ENCODE data around the gene RHBDL1.
"Not testable (repeated sequence)": the region's sequence is repeated elsewhere in the genome, so short reads cannot be mapped to it uniquely, and the experiment has no call there.

The RHBDL1 gene

DNA sequence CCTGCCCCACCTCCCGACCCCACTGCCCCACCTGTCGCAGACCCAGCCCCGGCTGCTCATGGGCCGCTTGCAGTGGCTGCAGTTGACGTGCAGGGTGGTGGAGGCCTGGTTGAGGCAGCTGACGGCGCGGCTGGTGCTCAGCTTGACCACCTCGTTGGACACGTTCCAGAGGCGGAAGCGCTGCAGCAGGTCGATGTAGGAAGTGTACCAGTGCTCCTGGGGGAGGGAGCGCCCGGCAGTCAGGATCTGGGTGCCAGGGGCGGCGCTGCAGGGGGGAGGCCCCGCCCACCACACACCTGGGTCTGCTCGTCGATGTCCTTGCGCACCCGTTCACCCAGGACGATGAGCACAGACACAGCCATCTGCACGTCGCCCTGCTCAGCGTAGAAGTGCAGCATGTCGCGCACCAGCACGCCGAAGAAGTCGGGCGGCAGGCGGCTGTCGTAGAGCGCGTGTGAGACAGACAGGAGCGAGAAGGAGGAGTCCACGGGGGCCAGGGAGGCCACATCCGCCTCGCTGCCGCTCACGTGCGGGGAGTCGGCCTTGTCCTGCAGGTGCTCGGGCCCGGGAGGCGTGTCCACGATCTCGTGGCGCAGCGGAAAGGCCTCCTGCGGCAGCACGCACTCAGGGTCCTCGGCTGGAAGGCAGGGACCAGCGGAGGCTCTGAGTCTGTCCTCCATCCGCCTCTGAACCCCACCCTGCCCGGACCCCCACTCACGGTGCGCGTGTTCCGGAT lies 9.7 kb downstream of the RHBDL1 start:
- DNase-seq (ENCODE audit: low read depth in 2 of 2) = no peak

DNA sequence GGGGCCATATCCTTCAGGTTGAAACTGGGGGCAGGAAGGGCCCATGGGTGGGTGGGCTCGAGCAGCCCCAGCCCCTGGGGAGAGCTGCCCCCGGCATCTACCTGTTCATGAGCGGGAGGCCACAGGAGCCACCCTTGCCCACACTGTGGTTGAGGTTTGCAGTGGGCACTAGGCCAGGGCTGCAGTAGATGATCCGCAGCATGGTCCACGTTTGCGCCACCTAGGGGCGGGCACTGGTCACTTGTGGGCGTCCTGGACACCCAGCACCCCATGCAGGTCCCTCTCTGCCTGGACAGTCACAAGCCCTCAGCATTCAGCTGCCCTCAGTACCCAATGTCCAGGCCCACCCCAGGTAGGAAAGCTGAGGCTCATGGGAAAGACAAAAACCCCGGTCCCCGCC lies 10.5 kb downstream of the RHBDL1 start:
- no peak for DNase-seq (ENCODE audit: low read depth in 2 of 2)

DNA sequence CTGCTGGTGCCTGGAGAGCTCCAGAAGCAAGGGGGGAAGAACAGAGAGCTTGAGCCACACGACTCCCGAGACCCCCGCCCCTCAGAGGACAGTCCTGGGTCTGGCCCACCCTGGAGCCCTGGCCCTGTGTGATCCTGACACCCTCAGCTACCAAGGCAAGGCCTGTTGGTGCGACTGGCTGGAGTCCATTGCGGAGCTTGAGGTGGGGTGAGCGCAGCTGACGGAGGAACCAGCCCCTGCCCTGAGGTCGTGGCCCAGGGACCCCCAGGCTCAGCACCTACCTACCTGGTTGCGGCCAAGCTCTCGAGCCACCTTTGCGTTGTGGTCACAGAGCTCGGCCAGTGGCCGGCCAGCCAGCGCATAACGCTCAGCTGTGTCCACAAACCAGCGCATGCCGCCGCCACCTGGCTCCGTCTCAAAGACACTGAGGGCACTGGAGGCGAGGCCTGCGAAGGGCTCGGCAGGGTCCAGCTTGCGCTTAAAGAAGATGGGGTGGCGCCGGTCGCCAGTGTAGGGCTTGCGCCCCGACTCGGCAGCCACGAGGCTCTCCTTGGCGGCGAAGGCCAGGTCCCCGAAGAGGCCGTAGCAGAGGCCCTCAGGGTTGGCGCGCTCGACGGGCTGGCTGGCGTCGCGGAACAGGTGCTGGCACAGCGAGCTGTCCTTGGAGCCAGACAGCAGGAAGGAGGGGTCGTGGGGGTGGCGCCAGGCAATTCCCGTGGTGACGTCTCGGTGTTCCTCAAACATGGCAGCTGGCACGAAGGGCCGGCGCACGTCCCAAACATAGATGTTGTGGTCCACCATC lies 11.2 kb downstream of the RHBDL1 start:
- DNase-seq (ENCODE audit: low read depth in 2 of 2) = no peak

DNA sequence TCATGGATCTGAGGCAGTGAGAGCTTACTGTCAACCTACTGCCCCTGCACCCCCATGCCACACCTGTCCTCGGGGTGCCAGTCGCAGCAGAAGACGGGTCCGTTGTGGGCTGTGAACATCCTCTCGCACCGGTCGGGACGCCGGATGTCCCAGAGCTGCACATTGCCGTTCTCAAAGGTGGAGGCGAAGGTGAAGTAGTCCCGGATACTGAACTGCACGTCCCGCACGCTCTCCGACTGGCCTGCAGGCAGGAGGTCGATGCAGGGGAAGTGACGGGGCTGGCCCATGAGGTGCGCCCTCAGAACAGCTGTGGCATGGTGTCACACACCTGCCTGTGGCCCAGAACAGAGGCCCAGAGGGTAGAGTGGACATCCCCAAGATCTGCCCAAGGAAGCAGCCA lies 12.0 kb downstream of the RHBDL1 start:
- no peak for DNase-seq (ENCODE audit: low read depth in 2 of 2)

DNA sequence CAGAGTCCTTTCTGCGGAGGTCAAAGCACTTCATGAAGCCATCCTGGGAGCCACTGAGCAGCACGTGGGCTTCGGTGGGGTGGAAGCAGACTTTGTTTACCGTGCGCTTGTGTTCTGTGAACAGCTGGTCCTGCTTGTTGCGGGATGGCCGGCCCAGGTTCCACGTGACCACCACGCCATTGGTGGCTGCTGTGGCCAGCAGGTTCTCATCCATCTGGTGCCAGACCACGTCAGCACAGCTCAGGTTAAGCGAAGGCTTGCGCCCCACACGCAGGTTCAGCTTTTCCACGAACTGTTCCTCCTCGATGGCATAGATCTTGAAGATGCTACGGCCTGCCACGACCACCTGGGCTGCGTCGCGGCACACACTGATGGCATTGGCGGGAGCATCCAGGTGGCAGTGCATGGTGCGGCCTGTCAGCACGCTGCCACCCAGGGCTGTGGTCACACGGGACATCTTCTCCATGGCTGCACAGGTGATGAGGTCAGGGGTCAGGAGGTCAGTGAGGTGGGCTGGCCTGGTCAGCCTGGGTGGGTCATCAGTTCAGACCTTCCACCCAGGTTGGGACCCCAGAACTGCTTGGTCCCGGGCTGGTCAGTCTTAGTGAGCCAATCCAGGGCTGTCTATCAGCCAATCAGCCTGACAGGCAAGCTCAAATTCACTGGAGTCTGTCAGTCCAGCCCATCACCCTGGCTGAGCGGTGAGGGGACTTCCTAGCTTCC lies 13.9 kb downstream of the RHBDL1 start:
- no peak for DNase-seq (ENCODE audit: low read depth in 2 of 2)

DNA sequence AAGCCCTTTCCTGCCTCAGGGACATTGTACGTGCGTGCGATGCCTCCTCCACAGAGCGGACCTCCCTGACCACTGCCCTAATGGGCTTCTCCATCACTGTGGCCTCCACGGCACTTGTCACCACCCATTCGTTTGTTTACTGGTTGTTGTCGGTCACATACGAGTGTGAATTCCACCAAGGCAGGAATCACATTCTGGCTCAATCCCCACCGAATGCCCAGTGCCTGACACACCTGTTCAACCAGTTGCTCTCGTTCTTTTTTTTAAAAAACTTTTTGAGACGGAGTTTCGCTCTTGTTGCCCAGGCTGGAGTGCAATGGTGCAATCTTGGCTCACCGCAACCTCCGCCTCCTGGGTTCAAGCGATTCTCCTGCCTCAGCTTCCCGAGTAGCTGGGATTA lies 15.8 kb downstream of the RHBDL1 start:
- not testable (repeated sequence) for DNase-seq (ENCODE audit: low read depth in 2 of 2)

DNA sequence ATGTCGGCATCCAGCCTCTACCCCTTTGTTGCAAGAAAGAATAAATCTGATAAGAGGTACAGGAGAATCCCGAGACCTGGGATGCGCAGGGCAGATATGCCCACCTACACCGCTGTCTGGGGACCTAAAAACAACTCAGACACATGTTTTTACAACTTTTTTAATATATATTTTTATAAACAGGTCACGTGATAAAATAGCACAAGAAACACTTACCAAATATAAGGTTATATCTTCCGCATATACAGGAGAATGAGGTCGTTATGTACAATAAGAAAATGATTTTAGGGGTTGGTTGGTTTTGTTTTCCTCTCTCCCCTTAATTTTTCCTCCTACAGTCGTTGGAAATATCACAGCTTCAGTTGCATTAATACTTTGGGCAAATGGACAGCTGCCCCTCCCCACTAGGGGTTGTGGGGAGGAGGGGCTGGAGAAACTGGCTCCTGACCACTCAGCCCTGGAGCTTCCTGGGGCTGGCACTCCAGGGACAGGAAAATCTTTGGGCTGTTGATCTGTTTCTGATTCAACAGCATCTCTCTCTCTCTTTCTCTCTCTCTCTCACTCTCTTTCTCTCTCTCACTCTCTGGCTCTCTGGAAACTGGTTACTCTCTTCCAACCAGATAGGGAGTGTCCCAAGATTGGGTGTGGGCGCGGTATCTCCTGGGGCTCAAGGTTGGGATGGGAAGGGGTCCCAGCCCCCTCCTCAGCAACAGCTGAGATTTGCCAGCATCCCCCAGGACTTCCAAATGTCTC lies 17.1 kb downstream of the RHBDL1 start:
- no peak for DNase-seq (ENCODE audit: low read depth in 2 of 2)

DNA sequence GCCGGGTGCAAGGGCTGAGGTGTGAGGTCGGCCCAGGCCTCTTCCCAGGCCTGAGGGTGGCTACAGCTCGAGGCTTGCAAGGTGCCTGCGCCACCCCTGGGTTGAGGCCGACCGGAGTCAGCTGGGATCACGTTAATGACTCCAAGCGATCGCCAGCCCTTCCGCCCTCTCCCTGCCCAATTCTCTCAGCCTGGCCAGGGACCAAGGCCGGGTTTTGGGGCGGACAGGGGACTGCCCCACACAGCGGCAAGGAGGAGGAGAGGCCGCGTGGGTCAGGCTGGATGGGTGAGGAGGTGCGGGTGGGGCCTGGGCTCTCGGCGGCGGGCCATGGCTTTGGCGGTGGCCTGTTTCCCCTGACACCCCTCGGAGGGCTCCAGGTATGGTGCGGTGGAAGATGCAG lies 17.9 kb downstream of the RHBDL1 start:
- DNase-seq (ENCODE audit: low read depth in 2 of 2) = no peak

DNA sequence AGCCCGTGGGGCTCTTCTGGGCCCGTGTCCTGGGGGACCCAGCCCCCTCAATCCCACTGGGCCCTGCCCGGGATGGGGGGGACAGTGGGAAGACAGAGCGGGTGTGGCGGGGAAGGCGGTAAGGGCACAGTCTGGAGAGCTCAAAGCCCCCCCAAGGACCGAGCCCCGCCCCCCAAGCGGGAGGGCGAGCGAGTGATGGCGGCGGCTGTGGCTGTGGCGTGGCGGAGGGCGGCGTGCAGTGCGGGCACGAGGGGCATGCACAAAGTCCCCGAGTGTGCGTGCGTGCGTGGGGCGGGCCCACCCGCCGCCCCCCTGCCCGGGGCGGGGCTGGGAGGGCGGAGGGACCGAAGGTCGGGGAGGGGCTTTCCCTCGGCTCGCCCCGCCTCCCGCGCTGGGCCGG lies 18.3 kb downstream of the RHBDL1 start:
- no peak for DNase-seq (ENCODE audit: low read depth in 2 of 2)

DNA sequence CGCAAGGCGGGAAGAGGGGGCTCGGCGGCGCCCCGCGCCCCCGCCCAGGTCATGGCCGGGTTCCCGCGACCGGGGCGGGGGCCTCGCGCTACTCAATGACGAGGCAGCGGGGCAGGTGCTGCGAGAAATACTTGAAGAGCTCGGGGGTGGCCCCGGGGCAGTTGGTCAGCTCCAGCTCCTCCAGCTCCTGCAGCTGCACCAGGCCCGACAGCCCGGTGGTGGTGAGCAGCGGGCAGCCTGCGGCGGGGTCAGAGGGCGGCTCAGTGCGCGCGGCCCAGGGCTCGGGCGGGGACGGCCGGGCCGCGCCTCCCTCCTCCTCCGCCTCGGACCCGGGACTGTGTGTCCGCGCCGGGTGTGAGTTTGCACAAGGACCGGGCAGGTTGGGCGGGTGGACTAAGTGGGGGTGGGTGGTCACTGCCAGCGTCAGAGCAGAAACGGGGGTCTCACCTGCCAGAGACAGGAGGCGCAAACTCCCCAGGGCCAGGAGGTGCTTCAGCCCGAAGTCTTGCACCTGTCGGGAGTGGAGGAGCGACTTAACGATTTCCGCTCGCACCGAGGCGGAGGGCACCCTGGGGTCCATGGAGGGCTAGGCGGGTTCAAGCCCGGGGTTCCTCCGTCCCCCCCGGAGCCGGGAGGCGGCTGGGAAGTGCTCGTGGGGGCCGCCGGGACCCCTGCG lies 18.9 kb downstream of the RHBDL1 start:
- no peak for DNase-seq (ENCODE audit: low read depth in 2 of 2)

DNA sequence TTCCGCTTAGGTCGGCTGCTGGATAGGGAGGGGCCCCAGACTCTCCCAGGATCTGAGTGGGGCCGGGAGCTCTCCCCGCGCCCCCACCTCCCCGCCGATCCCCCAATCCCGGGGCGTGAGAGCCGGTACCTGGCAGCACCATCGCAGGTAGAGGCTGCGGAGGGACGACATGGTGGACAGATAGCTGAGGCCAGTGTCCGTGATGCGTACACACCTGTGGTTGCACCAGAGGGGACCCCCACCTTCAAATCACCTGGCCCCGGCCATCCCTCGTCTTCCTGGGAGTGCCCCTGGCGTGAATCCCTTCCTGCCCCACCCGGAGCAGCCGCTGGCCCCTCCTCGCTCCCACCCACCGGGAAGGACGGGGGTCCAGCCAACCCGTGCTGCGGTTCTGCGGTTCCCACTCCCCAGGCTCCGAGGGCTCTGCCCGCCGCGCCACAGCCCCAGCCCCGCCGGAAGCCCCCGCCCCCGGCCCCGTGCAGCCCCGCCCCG lies 19.4 kb downstream of the RHBDL1 start:
- DNase-seq (ENCODE audit: low read depth in 2 of 2) = no peak

DNA sequence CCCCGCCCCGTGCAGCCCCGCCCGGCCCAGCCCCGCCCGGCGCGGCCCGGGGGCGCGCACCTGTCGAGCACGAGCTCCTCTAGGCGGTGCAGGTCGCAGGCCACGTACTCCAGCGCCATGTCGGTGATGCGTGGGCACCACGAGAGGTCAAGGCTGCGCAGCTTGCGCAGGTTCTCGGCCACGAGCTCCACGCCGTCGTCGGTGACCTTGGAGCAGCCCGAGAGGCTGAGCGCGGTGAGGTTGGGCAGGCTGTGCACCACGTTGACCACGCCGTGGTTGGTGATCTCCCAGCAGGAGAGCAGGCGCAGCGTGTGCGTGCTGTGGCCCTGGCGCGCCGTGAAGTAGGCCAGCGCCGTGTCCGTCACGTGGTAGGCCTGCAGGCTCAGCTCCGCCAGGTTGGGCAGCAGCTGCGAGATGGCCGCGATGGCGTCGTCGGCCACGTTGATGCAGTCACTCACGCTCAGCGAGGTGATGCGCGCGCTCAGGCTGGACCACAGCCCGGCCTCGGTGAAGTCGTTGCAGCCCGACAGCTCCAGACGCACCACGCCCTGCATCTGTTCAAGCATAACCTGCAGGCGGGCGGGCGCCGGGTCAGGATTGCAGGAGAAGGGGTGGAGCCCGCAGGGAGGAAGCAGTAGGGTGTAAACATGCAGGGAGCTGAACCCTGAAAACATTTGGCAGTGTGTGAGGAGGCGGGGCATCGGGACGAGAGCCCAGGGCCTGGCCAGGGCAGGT lies 20.1 kb downstream of the RHBDL1 start:
- DNase-seq (ENCODE audit: low read depth in 2 of 2) = no peak

DNA sequence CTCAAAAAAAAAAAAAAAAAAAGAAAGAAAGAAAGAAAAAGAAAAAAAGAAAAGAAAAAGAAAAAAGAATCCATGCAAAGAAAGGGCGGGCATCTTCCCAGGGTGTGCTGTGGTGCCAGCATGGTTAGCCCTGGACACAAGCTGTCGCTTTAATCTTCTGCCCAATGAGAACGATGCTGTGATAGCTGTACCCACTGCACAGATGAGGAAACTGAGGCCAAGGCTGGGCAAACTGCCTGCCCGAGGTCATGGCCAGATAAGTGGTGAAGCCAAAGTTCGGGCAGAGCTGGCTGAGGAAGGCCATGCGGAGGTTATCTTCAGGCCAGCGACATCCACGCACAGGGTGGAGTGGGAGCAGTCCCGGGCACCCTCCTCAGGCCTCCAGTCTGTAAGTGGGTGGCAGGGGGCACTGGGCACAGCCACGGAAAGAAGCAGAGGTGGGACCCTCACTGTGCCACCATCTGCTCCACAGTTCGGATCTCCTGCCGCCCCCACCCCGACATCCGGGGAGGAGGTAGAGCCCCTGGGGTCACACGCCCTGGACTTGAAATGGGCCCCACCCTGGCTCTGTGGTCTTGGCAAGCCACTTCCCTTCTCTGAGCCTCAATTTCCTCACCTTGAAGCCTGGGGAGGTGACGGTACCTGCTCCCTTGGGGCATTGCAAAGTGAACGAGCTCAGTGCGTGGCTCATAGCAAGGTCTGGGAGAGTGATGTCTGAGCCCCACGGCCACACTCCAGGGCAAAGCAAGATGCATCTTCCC lies 23.6 kb downstream of the RHBDL1 start:
- DNase-seq (ENCODE audit: low read depth in 2 of 2) = no peak

DNA sequence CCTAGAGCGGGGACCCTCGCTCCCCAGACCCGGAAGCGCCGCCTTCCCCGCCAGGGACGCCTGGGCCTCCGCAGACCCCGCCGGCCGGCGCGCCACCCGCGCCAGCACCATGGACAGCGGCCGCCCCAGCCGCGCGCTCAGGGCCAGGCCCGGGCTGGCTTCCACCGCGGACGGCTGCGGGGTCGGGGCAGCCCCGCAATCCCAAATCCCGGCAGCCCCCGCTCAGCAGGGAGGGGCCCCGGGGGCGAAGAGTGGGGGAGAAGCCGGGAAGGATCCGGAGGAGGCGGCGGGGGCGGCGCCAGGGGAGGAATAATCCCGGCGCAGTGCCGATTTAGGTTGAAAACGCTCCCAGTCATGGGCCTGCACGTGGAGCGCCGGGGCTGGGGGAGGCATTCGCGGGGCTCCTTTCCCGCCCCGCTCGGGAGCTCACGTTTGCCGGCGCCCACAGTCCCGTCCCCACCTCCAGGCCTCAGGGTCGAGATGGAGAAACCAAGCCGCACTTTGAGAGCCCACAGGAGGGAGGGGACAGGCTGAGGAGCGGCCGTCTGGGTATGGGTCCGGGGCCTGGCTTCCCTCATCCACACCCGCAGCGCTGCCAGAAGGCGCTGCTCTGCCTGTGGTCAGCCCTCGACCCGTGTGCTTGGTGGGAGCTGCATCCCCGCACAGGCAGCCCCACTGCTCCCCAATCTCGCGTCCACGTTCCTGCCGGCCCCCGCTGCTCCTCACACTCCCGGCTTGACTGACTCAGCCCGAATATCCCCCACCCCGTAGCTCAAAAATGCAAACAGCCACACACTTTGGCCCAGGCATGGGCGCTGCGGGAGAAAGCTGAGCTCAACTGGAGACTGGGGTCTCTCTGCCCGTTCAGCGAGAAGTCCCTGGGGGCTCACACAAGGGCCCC lies 25.5 kb downstream of the RHBDL1 start:
- no peak for DNase-seq (ENCODE audit: low read depth in 2 of 2)

DNA sequence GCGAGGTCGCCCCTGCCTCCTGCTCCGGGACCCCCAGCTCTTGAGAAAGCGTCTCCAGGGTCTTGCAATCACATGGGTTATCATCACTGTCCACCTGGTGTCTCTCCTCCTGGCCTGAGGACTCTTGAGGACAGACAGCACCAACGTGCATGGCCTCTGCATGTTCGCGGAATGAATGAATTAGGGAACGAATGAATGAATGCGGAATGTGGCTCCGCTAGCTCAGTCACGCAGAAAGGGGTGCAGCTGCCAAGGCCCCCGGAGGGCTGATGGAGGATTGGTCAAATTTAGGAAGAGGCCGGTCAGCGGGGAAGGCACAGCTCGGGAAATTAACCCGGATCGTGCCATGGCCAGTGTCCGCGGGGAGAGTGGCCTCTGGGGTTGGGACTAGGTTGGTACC lies 26.9 kb downstream of the RHBDL1 start:
- no peak for DNase-seq (ENCODE audit: low read depth in 2 of 2)

DNA sequence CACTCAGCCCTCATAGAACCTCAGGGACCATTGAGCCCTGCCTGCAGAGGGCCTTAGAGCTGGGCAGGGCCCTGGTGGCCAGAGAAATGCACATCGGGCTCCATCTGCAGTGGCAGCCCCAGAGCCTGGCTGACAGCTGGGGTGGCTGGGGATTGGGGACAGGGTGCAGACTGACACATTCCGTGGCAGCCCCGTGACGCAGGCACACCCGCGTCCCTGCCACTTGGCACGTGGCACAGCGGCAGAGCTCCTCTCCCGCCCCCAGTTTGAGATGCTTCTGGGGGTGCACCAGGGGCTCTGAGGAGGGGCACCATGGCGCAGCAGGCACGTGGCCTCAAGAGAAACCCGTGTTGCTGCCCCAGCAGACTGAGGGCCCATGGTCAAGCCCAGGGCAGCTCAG lies 27.9 kb downstream of the RHBDL1 start:
- DNase-seq (ENCODE audit: low read depth in 2 of 2) = no peak

DNA sequence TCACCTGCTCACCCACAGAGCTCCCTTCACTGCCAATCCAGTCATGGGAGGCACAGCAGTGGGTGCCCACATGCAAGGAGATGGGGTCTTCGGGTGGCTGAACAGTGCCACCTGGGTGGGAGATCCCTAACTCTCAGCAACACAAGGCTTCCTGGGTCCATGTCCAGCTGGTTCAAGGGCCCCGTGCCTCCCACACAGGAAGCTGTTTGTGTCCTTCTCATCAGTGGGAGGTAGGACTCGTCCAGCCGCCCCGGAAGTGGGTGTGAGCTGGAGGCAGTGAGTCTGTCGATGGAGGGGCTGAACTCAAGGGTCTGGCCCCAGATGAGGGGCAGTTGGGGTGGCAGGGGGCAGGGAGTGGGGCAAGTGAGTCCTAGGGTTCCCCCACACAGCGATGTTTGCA lies 28.6 kb downstream of the RHBDL1 start:
- DNase-seq (ENCODE audit: low read depth in 2 of 2) = no peak

DNA sequence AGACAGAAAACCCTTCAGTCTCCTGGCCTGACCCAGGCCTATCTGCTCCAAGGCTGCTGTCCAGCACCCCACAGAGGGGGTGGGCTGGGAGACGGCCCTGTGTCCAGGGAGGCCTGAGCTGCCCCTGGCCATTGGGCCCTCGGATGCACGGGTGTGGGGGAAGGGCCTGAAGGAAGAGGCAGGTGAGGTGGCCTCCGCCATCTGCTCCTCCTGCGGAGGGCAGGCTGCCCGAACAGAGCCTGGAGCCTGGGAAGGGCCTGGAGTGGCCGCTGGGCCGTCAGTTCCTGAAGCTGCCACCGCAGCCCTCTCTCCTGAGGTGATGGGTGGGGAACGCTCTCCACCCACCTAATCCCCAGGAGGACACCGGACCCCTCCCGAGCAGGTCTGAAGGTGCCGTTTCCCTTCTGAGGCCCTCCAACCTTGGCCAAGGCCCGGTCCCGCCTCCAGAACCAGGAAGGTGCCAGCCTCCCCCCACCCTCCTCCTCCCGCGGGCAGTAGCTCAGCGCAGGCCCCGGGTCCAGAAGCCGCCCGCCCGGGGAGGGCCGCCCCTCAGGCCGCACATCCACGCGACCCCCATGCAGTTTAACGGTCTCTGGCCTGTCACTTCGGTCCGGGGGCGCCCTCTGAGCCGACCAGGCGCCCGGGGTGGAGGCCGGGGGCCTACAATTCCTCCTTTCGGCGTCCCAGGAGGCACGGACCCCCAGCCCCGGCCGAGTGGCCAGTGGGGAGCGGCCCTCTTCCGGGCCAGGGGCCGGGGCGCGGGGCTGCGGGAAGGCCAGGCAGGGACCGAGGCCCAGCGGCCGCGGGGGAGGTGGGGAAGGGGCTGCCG lies 29.3 kb downstream of the RHBDL1 start:
- DNase-seq (ENCODE audit: low read depth in 2 of 2) = no peak

Data from fibroblast of skin of left quadriceps (primary cell).